ENCODE results near the gene MMP21.

MMP21 gene

GRCh38 chr10:125769175-125769574, 6.4 kb downstream of the MMP21 start:
- Histone ChIP-seq H3K4me3 (ENCODE audit: low read length) (no peak overlapping the region), H3K36me3 (ENCODE audit: control insufficient read depth, insufficient read depth, low read length) (peaks cover 3% of the 10 kb centered on the region), H3K27ac (ENCODE audit: low read depth, low read length) (peak overlapping the region; percentile 65), H3K4me1 (ENCODE audit: control insufficient read depth, insufficient read depth, low read length) (peaks cover 12% of the 10 kb centered on the region), H3K9ac (ENCODE audit: low read length) (no peak overlapping the region), H3K27me3 (ENCODE audit: control insufficient read depth, insufficient read depth, low read length) (no peaks in the 10 kb centered on the region)

- Histone ChIP-seq H3K27ac (ENCODE audit: low read depth, low read length) (peak overlapping the region; percentile 65), H3K4me3 (ENCODE audit: low read length) (no peak overlapping the region), H3K9ac (ENCODE audit: low read length) (no peak overlapping the region), H3K4me1 (ENCODE audit: control insufficient read depth, insufficient read depth, low read length) (peaks cover 12% of the 10 kb centered on the region), H3K27me3 (ENCODE audit: control insufficient read depth, insufficient read depth, low read length) (no peaks in the 10 kb centered on the region), H3K36me3 (ENCODE audit: control insufficient read depth, insufficient read depth, low read length) (peaks cover 8% of the 10 kb centered on the region)
Observed at GRCh38 chr10:125768219-125768855, 7.3 kb downstream of the MMP21 start.

GRCh38 chr10:125766511-125766910, 9.1 kb downstream of the MMP21 start:
- peaks cover 10% of the 10 kb centered on the region for H3K36me3 ChIP-seq (ENCODE audit: control insufficient read depth, insufficient read depth, low read length)
- no peak overlapping the region for H3K4me3 ChIP-seq (ENCODE audit: low read length)
- peaks cover 12% of the 10 kb centered on the region for H3K4me1 ChIP-seq (ENCODE audit: control insufficient read depth, insufficient read depth, low read length)
- H3K9ac ChIP-seq (ENCODE audit: low read length), result no peak overlapping the region
- no peak overlapping the region for H3K27ac ChIP-seq (ENCODE audit: low read depth, low read length)
- H3K27me3 ChIP-seq (ENCODE audit: control insufficient read depth, insufficient read depth, low read length), result no peaks in the 10 kb centered on the region

- no peak overlapping the region for H3K9ac ChIP-seq (ENCODE audit: low read length)
- H3K36me3 ChIP-seq (ENCODE audit: control insufficient read depth, insufficient read depth, low read length), result peaks cover 10% of the 10 kb centered on the region
- H3K27ac ChIP-seq (ENCODE audit: low read depth, low read length), result no peak overlapping the region
Observed at GRCh38 chr10:125765835-125766234, 9.8 kb downstream of the MMP21 start.

GRCh38 chr10:125762692-125763648, 12.7 kb downstream of the MMP21 start:
- H3K27ac ChIP-seq (ENCODE audit: low read depth, low read length), result no peak overlapping the region
- no peak overlapping the region for H3K4me3 ChIP-seq (ENCODE audit: low read length)
- H3K36me3 ChIP-seq (ENCODE audit: control insufficient read depth, insufficient read depth, low read length), result peaks cover 19% of the 10 kb centered on the region
- no peaks in the 10 kb centered on the region for H3K27me3 ChIP-seq (ENCODE audit: control insufficient read depth, insufficient read depth, low read length)
- H3K9ac ChIP-seq (ENCODE audit: low read length), result no peak overlapping the region
- no peaks in the 10 kb centered on the region for H3K4me1 ChIP-seq (ENCODE audit: control insufficient read depth, insufficient read depth, low read length)

More at GRCh38 chr10:125765835-125766234, 9.8 kb downstream of the MMP21 start:
- no peak overlapping the region for H3K4me3 ChIP-seq (ENCODE audit: low read length)
- no peaks in the 10 kb centered on the region for H3K27me3 ChIP-seq (ENCODE audit: control insufficient read depth, insufficient read depth, low read length)
- peaks cover 12% of the 10 kb centered on the region for H3K4me1 ChIP-seq (ENCODE audit: control insufficient read depth, insufficient read depth, low read length)

GRCh38 chr10:125761961-125762360, 13.7 kb downstream of the MMP21 start:
- Histone ChIP-seq H3K27ac (ENCODE audit: low read depth, low read length) (no peak overlapping the region), H3K9ac (ENCODE audit: low read length) (no peak overlapping the region), H3K36me3 (ENCODE audit: control insufficient read depth, insufficient read depth, low read length) (peaks cover 23% of the 10 kb centered on the region), H3K4me1 (ENCODE audit: control insufficient read depth, insufficient read depth, low read length) (peaks cover 2% of the 10 kb centered on the region), H3K4me3 (ENCODE audit: low read length) (no peak overlapping the region), H3K27me3 (ENCODE audit: control insufficient read depth, insufficient read depth, low read length) (no peaks in the 10 kb centered on the region)

- Histone ChIP-seq H3K4me3 (ENCODE audit: low read length) (no peak overlapping the region), H3K4me1 (ENCODE audit: control insufficient read depth, insufficient read depth, low read length) (peaks cover 2% of the 10 kb centered on the region), H3K9ac (ENCODE audit: low read length) (no peak overlapping the region), H3K27ac (ENCODE audit: low read depth, low read length) (no peak overlapping the region), H3K27me3 (ENCODE audit: control insufficient read depth, insufficient read depth, low read length) (no peaks in the 10 kb centered on the region), H3K36me3 (ENCODE audit: control insufficient read depth, insufficient read depth, low read length) (peaks cover 19% of the 10 kb centered on the region)
Observed at GRCh38 chr10:125757742-125758141, 17.9 kb downstream of the MMP21 start.

GRCh38 chr10:125756853-125757487, 18.7 kb downstream of the MMP21 start:
- H3K36me3 ChIP-seq (ENCODE audit: control insufficient read depth, insufficient read depth, low read length), result peaks cover 22% of the 10 kb centered on the region
- peaks cover 2% of the 10 kb centered on the region for H3K4me1 ChIP-seq (ENCODE audit: control insufficient read depth, insufficient read depth, low read length)

GRCh38 chr10:125756196-125756595, 19.4 kb downstream of the MMP21 start:
- Histone ChIP-seq H3K9ac (ENCODE audit: low read length) (no peak overlapping the region), H3K36me3 (ENCODE audit: control insufficient read depth, insufficient read depth, low read length) (peaks cover 23% of the 10 kb centered on the region), H3K4me1 (ENCODE audit: control insufficient read depth, insufficient read depth, low read length) (peaks cover 2% of the 10 kb centered on the region), H3K27ac (ENCODE audit: low read depth, low read length) (no peak overlapping the region), H3K4me3 (ENCODE audit: low read length) (no peak overlapping the region), H3K27me3 (ENCODE audit: control insufficient read depth, insufficient read depth, low read length) (no peaks in the 10 kb centered on the region)

More at GRCh38 chr10:125756853-125757487, 18.7 kb downstream of the MMP21 start:
- Histone ChIP-seq H3K9ac (ENCODE audit: low read length) (no peak overlapping the region), H3K27ac (ENCODE audit: low read depth, low read length) (no peak overlapping the region), H3K27me3 (ENCODE audit: control insufficient read depth, insufficient read depth, low read length) (no peaks in the 10 kb centered on the region), H3K4me3 (ENCODE audit: low read length) (no peak overlapping the region)

- H3K9ac ChIP-seq (ENCODE audit: low read length), result no peak overlapping the region
- H3K36me3 ChIP-seq (ENCODE audit: control insufficient read depth, insufficient read depth, low read length), result peaks cover 41% of the 10 kb centered on the region
- H3K27me3 ChIP-seq (ENCODE audit: control insufficient read depth, insufficient read depth, low read length), result no peaks in the 10 kb centered on the region
- H3K4me1 ChIP-seq (ENCODE audit: control insufficient read depth, insufficient read depth, low read length), result no peaks in the 10 kb centered on the region
- H3K27ac ChIP-seq (ENCODE audit: low read depth, low read length), result no peak overlapping the region
- H3K4me3 ChIP-seq (ENCODE audit: low read length), result no peak overlapping the region
Observed at GRCh38 chr10:125747417-125747816, 28.2 kb downstream of the MMP21 start.

GRCh38 chr10:125744909-125745308, 30.7 kb downstream of the MMP21 start:
- Histone ChIP-seq H3K27me3 (ENCODE audit: control insufficient read depth, insufficient read depth, low read length) (no peaks in the 10 kb centered on the region), H3K4me1 (ENCODE audit: control insufficient read depth, insufficient read depth, low read length) (no peaks in the 10 kb centered on the region), H3K9ac (ENCODE audit: low read length) (no peak overlapping the region), H3K4me3 (ENCODE audit: low read length) (no peak overlapping the region), H3K27ac (ENCODE audit: low read depth, low read length) (no peak overlapping the region), H3K36me3 (ENCODE audit: control insufficient read depth, insufficient read depth, low read length) (peaks cover 43% of the 10 kb centered on the region)

GRCh38 chr10:125742465-125742864, 33.2 kb downstream of the MMP21 start:
- Histone ChIP-seq H3K4me3 (ENCODE audit: low read length) (no peak overlapping the region), H3K36me3 (ENCODE audit: control insufficient read depth, insufficient read depth, low read length) (peaks cover 36% of the 10 kb centered on the region), H3K27ac (ENCODE audit: low read depth, low read length) (no peak overlapping the region), H3K9ac (ENCODE audit: low read length) (no peak overlapping the region), H3K27me3 (ENCODE audit: control insufficient read depth, insufficient read depth, low read length) (no peaks in the 10 kb centered on the region), H3K4me1 (ENCODE audit: control insufficient read depth, insufficient read depth, low read length) (no peaks in the 10 kb centered on the region)
